KMS-11 (cell line): ENCODE results near the gene GRIK1.

Experiments
- H2AFZ ChIP-seq: fragments of 200-600 bp; sonication (generic); 2 replicates; pipeline ENCODE4 v1.6.1; 2016; ENCODE audit warnings: antibody characterized with exemption, mixed run types, low read depth
- H3K27ac ChIP-seq: fragments of 200-600 bp; sonication (generic); 2 replicates; pipeline ENCODE4 v1.6.1; 2016; ENCODE audit warnings: mild to moderate bottlenecking, mixed run types
- H3K27me3 ChIP-seq: fragments of 200-600 bp; sonication (generic); 2 replicates; pipeline ENCODE4 v1.6.1; 2017; ENCODE audit warnings: mild to moderate bottlenecking, low read depth, mixed run types, moderate library complexity; ENCODE audit not compliant: insufficient read depth
- H3K36me3 ChIP-seq: fragments of 200-600 bp; sonication (generic); 2 replicates; pipeline ENCODE4 v1.6.1; 2017; ENCODE audit warnings: mild to moderate bottlenecking, mixed run types; ENCODE audit not compliant: insufficient read depth
- H3K4me1 ChIP-seq: fragments of 200-600 bp; sonication (generic); 2 replicates; pipeline ENCODE4 v1.6.1; 2016; ENCODE audit warnings: mild to moderate bottlenecking, low read depth, mixed run types; ENCODE audit not compliant: poor library complexity, severe bottlenecking
- H3K4me2 ChIP-seq: fragments of 200-600 bp; sonication (generic); 2 replicates; pipeline ENCODE4 v1.7.0; 2016; ENCODE audit warnings: mild to moderate bottlenecking, mixed run types
- H3K4me3 ChIP-seq: fragments of 200-600 bp; sonication (generic); IDR thresholded peaks from 2 replicates; pipeline ENCODE4 v1.6.1; 2017; ENCODE audit warnings: low read depth, low read length, mixed read lengths; ENCODE audit not compliant: insufficient read depth
- H3K79me2 ChIP-seq: fragments of 200-600 bp; sonication (generic); 2 replicates; pipeline ENCODE4 v1.6.1; 2016; ENCODE audit warnings: low read depth, mixed run types; ENCODE audit not compliant: insufficient read depth
- H3K9ac ChIP-seq: fragments of 200-600 bp; sonication (generic); 2 replicates; pipeline ENCODE4 v1.6.1; 2016; ENCODE audit warnings: mild to moderate bottlenecking, mixed run types
- H4K20me1 ChIP-seq: fragments of 200-600 bp; sonication (generic); 2 replicates; pipeline ENCODE4 v1.6.1; 2016; ENCODE audit warnings: mild to moderate bottlenecking, mixed run types; ENCODE audit not compliant: insufficient read depth
- TF ChIP-seq, protein P1 (sequence below): fragments of 200-600 bp; sonication (generic); conservative IDR thresholded peaks from 2 replicates; pipeline ENCODE4 v1.6.1; 2017; ENCODE audit warnings: low read depth, mild to moderate bottlenecking, antibody characterized with exemption, low read length, moderate library complexity, mixed read lengths

GRIK1 gene

DNA sequence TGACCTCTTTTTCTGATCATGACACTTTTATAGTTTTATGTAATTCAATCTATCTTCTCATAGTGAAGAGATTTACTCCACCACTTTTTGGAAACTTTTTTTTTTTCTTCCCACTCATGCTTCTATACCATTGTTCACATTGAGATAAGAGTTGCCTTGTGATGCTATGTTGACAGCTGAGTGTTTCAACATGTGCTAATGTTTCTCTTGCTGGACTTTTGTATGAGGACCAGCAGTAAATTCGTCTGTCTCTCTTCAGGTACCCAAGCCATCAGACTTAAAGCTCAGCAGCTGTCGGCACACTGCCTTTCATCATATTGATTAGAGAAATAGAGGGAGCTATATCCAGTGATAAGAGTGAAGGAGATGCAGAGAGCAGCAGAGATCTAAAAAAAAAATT lies 227.0 kb downstream of the GRIK1 start:
- Histone ChIP-seq H3K36me3 (no peaks in the 10 kb centered on the region; the same call in 1 of the 2 replicates), H3K27me3 (no peaks in the 10 kb centered on the region), H3K27ac (no peak overlapping the region), H4K20me1 (no peaks in the 10 kb centered on the region), H3K4me3 (no peak overlapping the region), H3K79me2 (no peaks in the 10 kb centered on the region), H3K4me1 (no peaks in the 10 kb centered on the region), H3K9ac (no peak overlapping the region), H3K4me2 (no peak overlapping the region), H2AFZ (no peak overlapping the region)
- TF ChIP-seq, protein P1, sequence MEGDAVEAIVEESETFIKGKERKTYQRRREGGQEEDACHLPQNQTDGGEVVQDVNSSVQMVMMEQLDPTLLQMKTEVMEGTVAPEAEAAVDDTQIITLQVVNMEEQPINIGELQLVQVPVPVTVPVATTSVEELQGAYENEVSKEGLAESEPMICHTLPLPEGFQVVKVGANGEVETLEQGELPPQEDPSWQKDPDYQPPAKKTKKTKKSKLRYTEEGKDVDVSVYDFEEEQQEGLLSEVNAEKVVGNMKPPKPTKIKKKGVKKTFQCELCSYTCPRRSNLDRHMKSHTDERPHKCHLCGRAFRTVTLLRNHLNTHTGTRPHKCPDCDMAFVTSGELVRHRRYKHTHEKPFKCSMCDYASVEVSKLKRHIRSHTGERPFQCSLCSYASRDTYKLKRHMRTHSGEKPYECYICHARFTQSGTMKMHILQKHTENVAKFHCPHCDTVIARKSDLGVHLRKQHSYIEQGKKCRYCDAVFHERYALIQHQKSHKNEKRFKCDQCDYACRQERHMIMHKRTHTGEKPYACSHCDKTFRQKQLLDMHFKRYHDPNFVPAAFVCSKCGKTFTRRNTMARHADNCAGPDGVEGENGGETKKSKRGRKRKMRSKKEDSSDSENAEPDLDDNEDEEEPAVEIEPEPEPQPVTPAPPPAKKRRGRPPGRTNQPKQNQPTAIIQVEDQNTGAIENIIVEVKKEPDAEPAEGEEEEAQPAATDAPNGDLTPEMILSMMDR = no peak

DNA sequence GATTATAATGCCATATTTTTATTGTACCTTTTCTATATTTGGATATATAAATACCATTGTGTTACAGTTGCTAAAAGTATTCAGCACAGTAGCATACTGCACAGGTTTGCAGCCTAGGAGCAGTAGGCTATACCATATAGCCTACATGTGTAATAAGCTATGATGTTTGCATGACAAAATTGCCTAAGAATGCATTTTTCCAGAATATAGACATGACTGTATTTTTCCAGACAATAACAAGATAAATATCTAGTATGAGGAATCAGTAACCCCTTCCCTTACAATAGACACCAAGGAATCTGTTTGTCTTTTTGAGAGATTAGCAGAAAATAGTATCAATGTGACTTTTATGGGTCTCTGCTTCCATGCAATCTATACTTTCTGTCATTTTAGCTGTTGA lies 228.6 kb downstream of the GRIK1 start:
- Histone ChIP-seq H3K9ac (no peak overlapping the region), H2AFZ (no peak overlapping the region), H4K20me1 (no peaks in the 10 kb centered on the region), H3K4me1 (no peaks in the 10 kb centered on the region), H3K4me2 (no peak overlapping the region), H3K36me3 (no peaks in the 10 kb centered on the region; the same call in 1 of the 2 replicates), H3K79me2 (no peaks in the 10 kb centered on the region), H3K27ac (no peak overlapping the region), H3K4me3 (no peak overlapping the region), H3K27me3 (no peaks in the 10 kb centered on the region)
- TF ChIP-seq, protein P1 = no peak

DNA sequence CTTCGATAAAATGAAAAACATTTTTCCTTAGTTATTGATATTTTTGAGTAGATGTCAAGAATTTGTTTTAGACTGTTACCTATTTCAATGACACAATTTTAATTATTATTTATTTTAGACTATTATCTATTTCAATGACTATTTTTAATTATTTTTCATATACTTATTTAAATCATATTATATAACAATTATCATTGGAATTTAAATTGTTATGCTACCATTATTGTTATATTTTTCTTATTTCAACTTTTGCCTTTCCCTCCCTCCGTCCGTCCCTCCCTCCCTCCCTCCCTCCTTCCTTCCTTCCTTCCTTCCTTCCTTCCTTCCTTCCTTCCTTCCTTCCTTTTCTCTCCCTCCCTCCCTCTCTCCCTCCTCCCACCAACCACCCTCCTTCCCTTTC lies 229.3 kb downstream of the GRIK1 start:
- Histone ChIP-seq H3K9ac (no peak overlapping the region), H3K36me3 (no peaks in the 10 kb centered on the region; the same call in 1 of the 2 replicates), H3K4me2 (no peak overlapping the region), H2AFZ (no peak overlapping the region), H3K27ac (no peak overlapping the region), H3K4me1 (no peaks in the 10 kb centered on the region), H3K79me2 (no peaks in the 10 kb centered on the region), H3K27me3 (no peaks in the 10 kb centered on the region), H4K20me1 (no peaks in the 10 kb centered on the region), H3K4me3 (no peak overlapping the region)
- TF ChIP-seq, protein P1 = no peak

DNA sequence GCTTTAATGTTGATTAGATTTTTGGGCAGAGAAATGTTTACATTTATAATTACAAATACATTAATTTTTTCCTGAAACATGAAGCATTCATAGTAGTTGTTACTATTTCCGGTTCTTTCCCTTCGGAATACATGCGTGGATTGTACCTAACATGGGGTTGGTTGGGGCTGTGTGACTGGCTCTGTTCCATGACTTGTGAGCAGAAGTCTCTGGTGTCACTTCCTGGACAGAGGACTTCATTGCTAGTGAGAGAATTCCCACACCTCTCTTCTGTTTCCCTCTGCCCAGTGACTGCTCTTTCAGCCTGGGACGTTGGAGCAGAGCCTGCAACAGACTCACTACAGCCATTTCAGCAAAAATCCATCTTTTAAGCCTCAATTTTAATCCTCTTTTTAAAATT lies 231.4 kb downstream of the GRIK1 start:
- H2AFZ ChIP-seq = no peak overlapping the region
- H3K4me3 ChIP-seq = no peak overlapping the region
- no peak overlapping the region for H3K27ac ChIP-seq
- H3K4me2 ChIP-seq = no peak overlapping the region
- H3K36me3 ChIP-seq = no peaks in the 10 kb centered on the region; the same call in 1 of the 2 replicates
- no peak overlapping the region for H3K9ac ChIP-seq
- no peaks in the 10 kb centered on the region for H4K20me1 ChIP-seq
- no peaks in the 10 kb centered on the region for H3K4me1 ChIP-seq
- no peaks in the 10 kb centered on the region for H3K79me2 ChIP-seq
- TF ChIP-seq, protein P1 = no peak
- no peaks in the 10 kb centered on the region for H3K27me3 ChIP-seq
